Smooth muscle cell (in vitro differentiated cells): ENCODE measurements around the gene PIAS1. TPM values are rescaled to one million over a fixed set of nuclear protein-coding genes. Genes with fewer than 3 reads are reported as not detected.

ENCODE experiments used
- DNase-seq: peaks from one replicate; lab custom pipeline; 2025; ENCODE audit not compliant: unreplicated experiment; lab: John Stamatoyannopoulos, UW
- H2AFZ ChIP-seq: fragments of 200-600 bp; sonication (generic); 2 replicates; pipeline ENCODE4 v1.6.0; 2016; ENCODE audit warnings: antibody characterized with exemption, low read depth, mild to moderate bottlenecking
- H3F3A ChIP-seq: fragments of 200-600 bp; sonication (generic); 2 replicates; pipeline ENCODE4 v1.6.0; 2017; ENCODE audit warnings: antibody characterized with exemption, low read depth
- H3K27ac ChIP-seq: fragments of 200-600 bp; sonication (generic); 2 replicates; pipeline ENCODE4 v1.5.1; 2016; ENCODE audit warnings: low read depth, mild to moderate bottlenecking
- H3K27me3 ChIP-seq: fragments of 200-600 bp; sonication (generic); 2 replicates; pipeline ENCODE4 v1.6.1; 2016; ENCODE audit warnings: low read depth, mild to moderate bottlenecking
- H3K36me3 ChIP-seq: fragments of 200-600 bp; sonication (generic); 2 replicates; pipeline ENCODE4 v1.5.1; 2016; ENCODE audit warnings: low read depth
- H3K4me1 ChIP-seq: fragments of 200-600 bp; sonication (generic); 2 replicates; pipeline ENCODE4 v1.5.1; 2016; ENCODE audit warnings: low read depth
- H3K4me2 ChIP-seq: fragments of 200-600 bp; sonication (generic); 2 replicates; pipeline ENCODE4 v1.6.0; 2016; ENCODE audit warnings: mild to moderate bottlenecking
- H3K4me3 ChIP-seq: fragments of 200-600 bp; sonication (generic); 2 replicates; pipeline ENCODE4 v1.5.1; 2016; ENCODE audit warnings: mild to moderate bottlenecking
- H3K79me2 ChIP-seq: fragments of 200-600 bp; sonication (generic); 2 replicates; pipeline ENCODE4 v1.6.0; 2016; ENCODE audit warnings: low read depth, mild to moderate bottlenecking
- H3K9ac ChIP-seq: fragments of 200-600 bp; sonication (generic); 2 replicates; pipeline ENCODE4 v1.6.0; 2016; ENCODE audit warnings: low read depth
- H3K9me3 ChIP-seq: fragments of 200-600 bp; sonication (generic); replicated peaks from 2 replicates; pipeline ENCODE4 v1.5.1; 2016; ENCODE audit warnings: low read depth
- H4K20me1 ChIP-seq: fragments of 200-600 bp; sonication (generic); 2 replicates; pipeline ENCODE4 v1.6.0; 2016; ENCODE audit warnings: low read depth
- CTCF ChIP-seq: fragments of 200-600 bp; sonication (generic); IDR thresholded peaks from 2 replicates; pipeline ENCODE4 v1.5.1; 2017; ENCODE audit warnings: borderline replicate concordance, mild to moderate bottlenecking, antibody characterized with exemption; ENCODE audit not compliant: insufficient read depth, poor library complexity, severe bottlenecking
- WGBS: methylation state at CpG from one replicate; pipeline ENCODE4 v1.1.7; 2016; ENCODE audit warnings: low lambda C conversion rate; 5-methylcytosine and 5-hydroxymethylcytosine counted together
- polyA plus RNA-seq: library from polyadenylated mRNA; unstranded; fragments of >200 nt; fragmentation: Nextera tagmentation; extraction: Ambion mirVana; gene quantifications from 2 replicates; pipeline ENCODE4 v1.2.1, GENCODE V29; 2016
- total RNA-seq: library from RNA; depleted of rRNA; stranded (reverse); fragments of >200 nt; gene quantifications from 2 replicates; pipeline ENCODE4 v1.2.3, GENCODE V29; 2014

Gene PIAS1
- total and polyA plus RNA-seq, 2 experiments from 2014 or later, result 46.4 to 56.1 TPM

- Histone ChIP-seq H3K4me3 (no peak overlapping the region), H2AFZ (no peak overlapping the region), H3K79me2 (no peaks in the 10 kb centered on the region), H3K27me3 (no peaks in the 10 kb centered on the region), H3K36me3 (no peaks in the 10 kb centered on the region), H3K4me1 (peaks cover 10% of the 10 kb centered on the region), H3K9me3 (no peaks in the 10 kb centered on the region), H3K9ac (no peak overlapping the region), H3K4me2 (no peak overlapping the region), H3K27ac (no peak overlapping the region), H4K20me1 (no peaks in the 10 kb centered on the region), H3F3A (no peaks in the 10 kb centered on the region)
- TF ChIP-seq CTCF, result no peak
- DNase-seq, result no peak
- 78% methylated on average over 4 of the region's 4 CpGs for WGBS
Measured at GRCh38 chr15:68235022-68235421, 180.9 kb downstream of the PIAS1 start.

GRCh38 chr15:68239025-68239424 lies 184.9 kb downstream of the PIAS1 start:
- Histone ChIP-seq H3K4me1 (no peaks in the 10 kb centered on the region), H3K36me3 (no peaks in the 10 kb centered on the region), H3K79me2 (no peaks in the 10 kb centered on the region), H3K27ac (no peak overlapping the region), H4K20me1 (no peaks in the 10 kb centered on the region), H2AFZ (no peak overlapping the region), H3K4me3 (no peak overlapping the region), H3K9me3 (no peaks in the 10 kb centered on the region), H3K27me3 (no peaks in the 10 kb centered on the region), H3F3A (no peaks in the 10 kb centered on the region), H3K9ac (no peak overlapping the region), H3K4me2 (no peak overlapping the region)
- no peak for TF ChIP-seq CTCF
- no peak for DNase-seq

GRCh38 chr15:68241088-68241935 lies 187.2 kb downstream of the PIAS1 start:
- no peak for TF ChIP-seq CTCF
- H2AFZ ChIP-seq, result no peak overlapping the region
- 89% methylated on average over 5 of the region's 5 CpGs for WGBS

More at GRCh38 chr15:68241088-68241935, 187.2 kb downstream of the PIAS1 start:
- no peak overlapping the region for H3K27ac ChIP-seq
- no peaks in the 10 kb centered on the region for H3K4me1 ChIP-seq
- no peaks in the 10 kb centered on the region for H3F3A ChIP-seq
- no peak for DNase-seq
- H3K79me2 ChIP-seq, result no peaks in the 10 kb centered on the region
- H3K4me2 ChIP-seq, result no peak overlapping the region
- H3K9ac ChIP-seq, result no peak overlapping the region
- H3K27me3 ChIP-seq, result no peaks in the 10 kb centered on the region
- H3K4me3 ChIP-seq, result no peak overlapping the region
- H3K36me3 ChIP-seq, result no peaks in the 10 kb centered on the region
- no peaks in the 10 kb centered on the region for H4K20me1 ChIP-seq
- H3K9me3 ChIP-seq, result no peaks in the 10 kb centered on the region

Other genes with a start within 250 kb of the PIAS1 start
- 0.04 TPM in 1 of 2 replicates, not detected in the other for gene SKOR1, start 228.8 kb upstream of the PIAS1 start, total RNA-seq
- gene SKOR1, start 228.8 kb upstream of the PIAS1 start, polyA plus RNA-seq, result 0.21 and 0.27 TPM in 2 replicates
- not detected in 2 replicates for gene RNU6-1, start 214.3 kb upstream of the PIAS1 start, total RNA-seq
- gene RNU6-1, start 214.3 kb upstream of the PIAS1 start, polyA plus RNA-seq, result not detected in 2 replicates
- gene CALML4, start 151.0 kb downstream of the PIAS1 start, total RNA-seq, result 1.3 and 2.2 TPM in 2 replicates
- gene CALML4, start 151.0 kb downstream of the PIAS1 start, polyA plus RNA-seq, result 2.6 and 3.2 TPM in 2 replicates
- 11.5 and 15.2 TPM in 2 replicates for gene CLN6, start 175.4 kb downstream of the PIAS1 start, total RNA-seq
- 2.5 and 3.0 TPM in 2 replicates for gene CLN6, start 175.4 kb downstream of the PIAS1 start, polyA plus RNA-seq
- gene FEM1B, start 223.4 kb downstream of the PIAS1 start, total RNA-seq, result 41.4 and 50.0 TPM in 2 replicates
- 13.0 and 15.7 TPM in 2 replicates for gene FEM1B, start 223.4 kb downstream of the PIAS1 start, polyA plus RNA-seq